IMR-90 (cell line): ENCODE measurements around the gene PROZ. TPM values are rescaled to one million over a fixed set of nuclear protein-coding genes. Genes with fewer than 3 reads are reported as not detected.

Source experiments
- ATAC-seq: fragments of 200-7000 bp; cut with Tn5 transposase; 2 replicates; pipeline ENCODE4 v1.9.1; 2020; ENCODE audit warnings: low read depth, mild to moderate bottlenecking, moderate library complexity
- BruUV-seq: library from RNA; stranded (reverse); fragments of 400-500 nt; replicated peaks from 2 replicates; lab custom pipeline; 2021; lab: Mats Ljungman, UMichigan
- CTCF ChIA-PET: fragments of 300-600 bp; formaldehyde crosslinking; extraction: SDS; loops from one replicate; lab custom pipeline; 2021; ENCODE audit warnings: antibody characterized with exemption; lab: Yijun Ruan, JAX
- POLR2A ChIA-PET: fragments of 300-600 bp; sonication (Branson Sonifier 250); formaldehyde crosslinking; loops from one replicate; lab custom pipeline; 2022; ENCODE audit warnings: antibody characterized with exemption; ENCODE audit not compliant: unreplicated experiment; lab: Charles Lee
- DNase-seq: peaks from one replicate; pipeline ENCODE4 v3.0.0; 2013
- H2AFZ ChIP-seq: replicated peaks from 2 replicates; pipeline ENCODE3; 2013; ENCODE audit warnings: low read length, mild to moderate bottlenecking; ENCODE audit not compliant: poor library complexity
- H2AK5ac ChIP-seq: 2 replicates; pipeline ENCODE4 v1.6.1; 2013; ENCODE audit warnings: low read depth, low read length, inconsistent platforms
- H2AK9ac ChIP-seq: replicated peaks from 2 replicates; pipeline ENCODE3; 2013; ENCODE audit warnings: mild to moderate bottlenecking, low read depth, low read length, moderate library complexity; ENCODE audit not compliant: poor library complexity
- H2BK120ac ChIP-seq: 2 replicates; pipeline ENCODE4 v1.6.1; 2013; ENCODE audit warnings: low read depth, low read length, inconsistent platforms
- H2BK15ac ChIP-seq: 3 replicates; pipeline ENCODE4 v1.6.1; 2013; ENCODE audit warnings: low read depth, low read length, inconsistent platforms
- H2BK20ac ChIP-seq: 2 replicates; pipeline ENCODE4 v1.6.1; 2013; ENCODE audit warnings: low read depth, mild to moderate bottlenecking, inconsistent platforms, low read length, moderate library complexity
- H2BK5ac ChIP-seq: 2 replicates; pipeline ENCODE4 v1.6.1; 2013; ENCODE audit warnings: mild to moderate bottlenecking, low read depth, low read length, inconsistent platforms; ENCODE audit not compliant: poor library complexity, severe bottlenecking
- H3K14ac ChIP-seq: replicated peaks from 2 replicates; pipeline ENCODE4 v1.6.1; 2013; ENCODE audit warnings: low read depth, low read length, inconsistent platforms
- H3K18ac ChIP-seq: 2 replicates; pipeline ENCODE4 v1.6.1; 2013; ENCODE audit warnings: low read depth, low read length, control low read depth
- H3K23ac ChIP-seq: 2 replicates; pipeline ENCODE4 v1.6.1; 2013; ENCODE audit warnings: low read depth, low read length, inconsistent platforms
- H3K27ac ChIP-seq: 2 replicates; pipeline ENCODE4 v1.5.1; 2013; ENCODE audit warnings: mild to moderate bottlenecking, control low read depth, low read length; ENCODE audit not compliant: insufficient read depth
- H3K27me3 ChIP-seq: 2 replicates; pipeline ENCODE4 v1.6.1; 2013; ENCODE audit warnings: low read length; ENCODE audit not compliant: control insufficient read depth, insufficient read depth
- H3K36me3 ChIP-seq: 2 replicates; pipeline ENCODE4 v1.6.1; 2013; ENCODE audit warnings: low read length, mixed read lengths; ENCODE audit not compliant: control insufficient read depth, insufficient read depth
- H3K4ac ChIP-seq: 2 replicates; pipeline ENCODE4 v1.6.1; 2013; ENCODE audit warnings: low read depth, low read length, inconsistent platforms
- H3K4me1 ChIP-seq: 2 replicates; pipeline ENCODE4 v1.6.1; 2013; ENCODE audit warnings: low read length, mixed read lengths; ENCODE audit not compliant: control insufficient read depth, insufficient read depth
- H3K4me2 ChIP-seq: 2 replicates; pipeline ENCODE4 v1.6.1; 2013; ENCODE audit warnings: low read depth, mild to moderate bottlenecking, control low read depth, low read length, moderate library complexity
- H3K4me3 ChIP-seq: 2 replicates; pipeline ENCODE4 v1.5.1; 2013; ENCODE audit warnings: low read depth, mild to moderate bottlenecking, control low read depth, low read length, moderate library complexity; ENCODE audit not compliant: insufficient read depth
- H3K56ac ChIP-seq: 2 replicates; pipeline ENCODE4 v1.6.1; 2013; ENCODE audit warnings: low read length, inconsistent platforms; ENCODE audit not compliant: insufficient read depth; ENCODE audit errors: extremely low read depth
- H3K79me1 ChIP-seq, 2 experiments: 2 replicates each; pipeline ENCODE4 v1.6.1; 2013; ENCODE audit warnings: low read length in 2 of 2, inconsistent platforms in 1 of 2, low read depth in 1 of 2
- H3K9ac ChIP-seq: 2 replicates; pipeline ENCODE4 v1.6.1; 2013; ENCODE audit warnings: low read depth, low read length, control low read depth
- H3K9me1 ChIP-seq: 2 replicates; pipeline ENCODE4 v1.6.1; 2013; ENCODE audit warnings: low read length, inconsistent platforms; ENCODE audit not compliant: insufficient read depth
- H3K9me3 ChIP-seq: 2 replicates; pipeline ENCODE4 v1.6.1; 2013; ENCODE audit warnings: low read length; ENCODE audit not compliant: control insufficient read depth, insufficient read depth
- H4K20me1 ChIP-seq: 2 replicates; pipeline ENCODE4 v1.6.1; 2013; ENCODE audit warnings: low read length, inconsistent platforms; ENCODE audit not compliant: insufficient read depth
- H4K5ac ChIP-seq: 2 replicates; pipeline ENCODE4 v1.6.1; 2013; ENCODE audit warnings: mild to moderate bottlenecking, low read depth, low read length, control low read depth
- H4K8ac ChIP-seq, 2 experiments: 2 replicates each; pipeline ENCODE4 v1.6.1; 2013; ENCODE audit warnings: low read depth in 2 of 2, low read length in 2 of 2, control low read depth in 1 of 2, inconsistent platforms in 1 of 2
- H4K91ac ChIP-seq: 2 replicates; pipeline ENCODE4 v1.6.1; 2013; ENCODE audit warnings: low read depth, low read length, inconsistent platforms; ENCODE audit not compliant: insufficient read depth
- BHLHE40 ChIP-seq: fragments of 150-350 bp; IDR thresholded peaks from 2 replicates; pipeline ENCODE4 v1.6.1; 2016; ENCODE audit warnings: mild to moderate bottlenecking, low read depth, low read length
- CEBPB ChIP-seq: IDR thresholded peaks from 2 replicates; pipeline ENCODE4 v1.6.1; 2012; ENCODE audit warnings: low read depth, low read length, improper control_type of control experiment
- CHD1 ChIP-seq: IDR thresholded peaks from 2 replicates; pipeline ENCODE4 v1.6.1; 2012; ENCODE audit warnings: low read depth, low read length, improper control_type of control experiment
- ELK1 ChIP-seq: fragments of 150-350 bp; IDR thresholded peaks from 2 replicates; pipeline ENCODE4 v1.6.1; 2016; ENCODE audit warnings: low read depth, mild to moderate bottlenecking, low read length, moderate library complexity, borderline replicate concordance
- FOS ChIP-seq: fragments of 150-350 bp; IDR thresholded peaks from 2 replicates; pipeline ENCODE4 v1.6.1; 2016; ENCODE audit warnings: low read depth, low read length
- MAFK ChIP-seq: IDR thresholded peaks from 2 replicates; pipeline ENCODE4 v1.6.1; 2012; ENCODE audit warnings: low read depth, low read length, improper control_type of control experiment
- MAZ ChIP-seq: IDR thresholded peaks from 2 replicates; pipeline ENCODE4 v1.6.1; 2012; ENCODE audit warnings: low read depth, mild to moderate bottlenecking, low read length, improper control_type of control experiment, moderate library complexity, borderline replicate concordance
- MXI1 ChIP-seq: IDR thresholded peaks from 2 replicates; pipeline ENCODE4 v1.6.1; 2012; ENCODE audit warnings: low read depth, mild to moderate bottlenecking, low read length, moderate library complexity, borderline replicate concordance
- RCOR1 ChIP-seq: IDR thresholded peaks from 2 replicates; pipeline ENCODE4 v1.6.1; 2012; ENCODE audit warnings: mild to moderate bottlenecking, low read length, improper control_type of control experiment; ENCODE audit not compliant: insufficient replicate concordance
- WGBS, 2 experiments: methylation state at CpG; one replicate each; pipeline versions ENCODE4 v1.1.5 to v1.1.7; 2013; ENCODE audit warnings: missing lambda C conversion rate in 2 of 2; ENCODE audit not compliant: insufficient read length in 1 of 2; ENCODE audit errors: extremely low coverage in 2 of 2; 5-methylcytosine and 5-hydroxymethylcytosine counted together
- dilution Hi-C: fragments of 300-500 bp; cut with HindIII; formaldehyde crosslinking; loops from one replicate; pipeline ENCODE4 v1.14.3; 2018; ENCODE audit warnings: low sequenced_read_pairs; ENCODE audit not compliant: unreplicated experiment
- in situ Hi-C: fragments of 300-500 bp; cut with MboI; formaldehyde crosslinking; loops from 3 replicates; pipeline ENCODE4 v1.14.3; 2019; ENCODE audit warnings: low sequenced_read_pairs, inconsistent platforms, mixed read lengths
- intact Hi-C: fragments of 100-400 bp; cut with micrococcal nuclease; formaldehyde crosslinking; loops from 2 replicates; pipeline ENCODE4 v1.10.0; 2022
- polyA plus RNA-seq, 3 experiments: library from polyadenylated mRNA; depleted of rRNA; stranded (reverse); fragments of >200 nt; gene quantifications; 2 replicates each; pipeline ENCODE4 v1.2.3, GENCODE V29; 2012; ENCODE audit warnings: low replicate concordance in 1 of 3
- total RNA-seq: library from RNA; depleted of rRNA; stranded (reverse); fragments of >200 nt; gene quantifications from 2 replicates; pipeline ENCODE4 v1.2.3, GENCODE V29; 2012

PROZ gene
- total and polyA plus RNA-seq, 2 of the 4 experiments (the other 2 are of a cell fraction) = not detected

GRCh38 chr13:113148940-113149503 lies 9.4 kb upstream of the PROZ start:
- H2AFZ ChIP-seq = no peak overlapping the region
- BruUV-seq = no TSS peak
- H3K4me3 ChIP-seq = no peak overlapping the region
- H4K20me1 ChIP-seq = no peaks in the 10 kb centered on the region
- DNase-seq = no peak
- no peaks in the 10 kb centered on the region for H3K36me3 ChIP-seq
- H3K79me1 ChIP-seq = no peaks in the 10 kb centered on the region
- H2BK120ac ChIP-seq = no peak overlapping the region
- no peaks in the 10 kb centered on the region for H3K9me3 ChIP-seq
- 94% methylated on average over 29 of the region's 38 CpGs; no CpG with 5 or more reads in 1 of the 2 experiments for WGBS, 2 experiments
- H3K9ac ChIP-seq = no peak overlapping the region
- H3K27ac ChIP-seq = no peak overlapping the region
- H3K14ac ChIP-seq = no peak overlapping the region
- H4K5ac ChIP-seq = no peak overlapping the region
- H4K91ac ChIP-seq = no peak overlapping the region
- no peak overlapping the region for H3K4ac ChIP-seq
- ChIA-PET CTCF (no interaction called here), POLR2A (no interaction called here)
- no peak overlapping the region for H2AK9ac ChIP-seq
- no peak overlapping the region for H2BK15ac ChIP-seq
- H2BK20ac ChIP-seq = no peak overlapping the region
- dilution Hi-C loops (no loop called here), intact Hi-C loops (no loop called here), in situ Hi-C loops (no loop called here)
- no peak overlapping the region for H3K18ac ChIP-seq
- no peaks in the 10 kb centered on the region; the same call in 1 of the 2 replicates for H3K9me1 ChIP-seq
- no peak overlapping the region for H3K23ac ChIP-seq
- no peak overlapping the region for H2AK5ac ChIP-seq
- no peak overlapping the region for H3K56ac ChIP-seq
- no peak overlapping the region for H4K8ac ChIP-seq
- ATAC-seq = no peak
- no peak overlapping the region for H2BK5ac ChIP-seq
- TF ChIP-seq RCOR1 (no peak), CEBPB (no peak), FOS (no peak), CHD1 (no peak), BHLHE40 (no peak), MAFK (no peak), MAZ (no peak), MXI1 (no peak), ELK1 (no peak)
- 0 out of 2 replicates have a peak, but pooled peaks cover 2% of the 10 kb centered on the region for H3K27me3 ChIP-seq
- H3K4me2 ChIP-seq = no peak overlapping the region
- H3K4me1 ChIP-seq = peaks cover 7% of the 10 kb centered on the region
